Measurements from ENCODE around the gene KCNF1. TPM values are rescaled to one million over a fixed set of nuclear protein-coding genes. Genes with fewer than 3 reads are reported as not detected.

KCNF1 gene
- polyA plus RNA-seq, 1 donor from 2014 or later: 11.4 TPM

GRCh38 chr2:10946394-10946793, 34.7 kb downstream of the KCNF1 start:
- Histone ChIP-seq H3K9me2 (ENCODE audit: insufficient read depth, low read length) (no peaks in the 10 kb centered on the region), H3K4me3 (ENCODE audit: low read length) (no peak overlapping the region), H2AFZ (ENCODE audit: low read depth, low read length) (no peak overlapping the region), H3K36me3 (ENCODE audit: insufficient read depth, low read length) (no peaks in the 10 kb centered on the region), H3K9me3 (ENCODE audit: low read length) (no peaks in the 10 kb centered on the region), H3F3A (ENCODE audit: insufficient read depth, low read length, poor library complexity, severe bottlenecking) (no peaks in the 10 kb centered on the region), H3K27me3 (ENCODE audit: insufficient read depth, low read depth, low read length) (no peaks in the 10 kb centered on the region), H3K4me2 (ENCODE audit: low read length) (no peak overlapping the region), H3K9ac (ENCODE audit: low read length) (no peak overlapping the region), H4K20me1 (ENCODE audit: insufficient read depth) (no peaks in the 10 kb centered on the region), H3K79me2 (replicated peaks; ENCODE audit: insufficient read depth, low read length) (no peaks in the 10 kb centered on the region), H3K27ac (ENCODE audit: low read length) (no peak overlapping the region)
- TF ChIP-seq TAF1 (IDR thresholded peaks at IDR 0.05; ENCODE audit: low read depth): no peak
- TF ChIP-seq POLR2AphosphoS5 (IDR thresholded peaks at IDR 0.05): no peak
- TF ChIP-seq CTCF (IDR thresholded peaks at IDR 0.05; ENCODE audit: poor library complexity, severe bottlenecking): no peak
- no peak for TF ChIP-seq EZH2 (IDR thresholded peaks at IDR 0.05; ENCODE audit: borderline replicate concordance, insufficient read depth, low read length, poor library complexity, severe bottlenecking)

- Histone ChIP-seq H3K9ac (ENCODE audit: low read length) (no peak overlapping the region), H3K4me3 (ENCODE audit: low read length) (no peak overlapping the region), H3K9me2 (ENCODE audit: insufficient read depth, low read length) (no peaks in the 10 kb centered on the region), H3K27ac (ENCODE audit: low read length) (no peak overlapping the region), H3F3A (ENCODE audit: insufficient read depth, low read length, poor library complexity, severe bottlenecking) (no peaks in the 10 kb centered on the region), H3K27me3 (ENCODE audit: insufficient read depth, low read depth, low read length) (no peaks in the 10 kb centered on the region), H3K36me3 (ENCODE audit: insufficient read depth, low read length) (no peaks in the 10 kb centered on the region), H3K4me2 (ENCODE audit: low read length) (no peak overlapping the region), H3K79me2 (replicated peaks; ENCODE audit: insufficient read depth, low read length) (no peaks in the 10 kb centered on the region), H3K9me3 (ENCODE audit: low read length) (no peaks in the 10 kb centered on the region), H4K20me1 (ENCODE audit: insufficient read depth) (no peaks in the 10 kb centered on the region), H2AFZ (ENCODE audit: low read depth, low read length) (no peak overlapping the region)
- no peak for TF ChIP-seq SMC3 (conservative IDR thresholded peaks at IDR 0.05; ENCODE audit: poor library complexity)
- TF ChIP-seq EP300 (conservative IDR thresholded peaks at IDR 0.05; ENCODE audit: poor library complexity, severe bottlenecking): no peak
- TF ChIP-seq TAF1 (IDR thresholded peaks at IDR 0.05; ENCODE audit: low read depth): no peak
- TF ChIP-seq CTCF (IDR thresholded peaks at IDR 0.05; ENCODE audit: poor library complexity, severe bottlenecking): no peak
- TF ChIP-seq EZH2 (IDR thresholded peaks at IDR 0.05; ENCODE audit: borderline replicate concordance, insufficient read depth, low read length, poor library complexity, severe bottlenecking): no peak
- TF ChIP-seq REST (IDR thresholded peaks at IDR 0.05; ENCODE audit: borderline replicate concordance): no peak
- no peak for TF ChIP-seq POLR2AphosphoS5 (IDR thresholded peaks at IDR 0.05)
- no peak for TF ChIP-seq RAD21 (conservative IDR thresholded peaks at IDR 0.05)
- TF ChIP-seq MXI1 (conservative IDR thresholded peaks at IDR 0.05; ENCODE audit: poor library complexity, severe bottlenecking): no peak
Measured at GRCh38 chr2:10947005-10947440, 35.3 kb downstream of the KCNF1 start.
